ENCODE data around the gene HSPA2.
A peak's percentile ranks its signal among the peaks of the same experiment; 100 is the strongest.
"Not testable (repeated sequence)": the region's sequence is repeated elsewhere in the genome, so short reads cannot be mapped to it uniquely, and the experiment has no call there.

Gene HSPA2

DNA sequence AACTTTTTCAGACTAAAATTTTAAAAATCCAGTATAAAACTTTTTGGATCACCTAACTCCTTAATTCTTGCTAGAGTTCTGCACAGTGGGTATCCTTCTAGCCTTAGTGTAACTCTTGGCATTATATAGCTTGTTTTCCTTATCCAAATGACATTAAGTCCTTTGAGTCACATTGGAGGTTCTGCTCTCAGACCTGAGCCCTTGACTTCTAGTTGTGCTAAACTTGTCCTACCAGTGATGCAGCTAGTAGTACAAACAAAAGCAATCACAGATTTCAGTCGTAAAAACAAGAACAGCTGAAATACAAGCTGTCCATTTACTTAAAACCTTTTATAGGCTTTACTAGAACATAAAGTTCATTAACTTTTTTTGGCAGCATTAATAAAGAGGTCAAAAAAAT, 25.5 kb upstream of the HSPA2 start:
- no peak for DNase-seq (ENCODE audit: low read depth)

DNA sequence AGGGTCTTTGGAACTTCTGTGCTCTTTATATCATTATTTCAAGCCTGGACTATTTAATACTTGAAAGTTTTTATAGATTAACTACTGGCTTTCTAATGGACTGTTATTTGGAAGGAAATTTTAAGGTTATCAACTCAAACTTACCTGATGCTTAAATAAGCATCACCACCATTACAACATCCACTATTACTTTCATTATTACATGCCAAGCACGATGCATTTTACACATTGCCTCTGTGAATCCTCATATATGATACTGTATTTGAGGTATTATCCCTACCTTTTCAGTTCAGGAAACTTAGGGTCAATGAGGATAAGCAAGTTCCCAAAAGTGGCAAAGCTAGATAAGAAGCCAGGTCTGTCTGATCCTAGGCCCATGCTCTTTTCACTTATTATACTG, 23.6 kb upstream of the HSPA2 start:
- no peak for DNase-seq (ENCODE audit: low read depth)

DNA sequence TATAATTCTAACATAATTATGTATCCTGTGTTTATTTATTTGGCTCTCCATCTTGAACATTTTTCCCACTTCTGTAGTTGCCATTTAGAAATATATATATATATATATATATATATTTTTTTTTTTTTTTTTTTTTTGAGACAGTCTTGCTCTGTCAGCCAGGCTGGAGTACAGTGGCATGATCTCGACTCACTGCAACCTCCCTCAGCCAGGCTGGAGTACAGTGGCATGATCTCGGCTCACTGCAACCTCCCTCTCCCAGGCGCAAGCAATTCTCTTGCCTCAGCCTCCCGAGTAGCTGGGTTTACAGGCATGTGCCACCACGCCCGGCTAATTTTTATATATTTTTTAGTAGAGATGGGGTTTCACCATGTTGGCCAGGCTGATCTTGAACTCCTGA, 22.9 kb upstream of the HSPA2 start:
- not testable (repeated sequence) for DNase-seq (ENCODE audit: low read depth)

DNA sequence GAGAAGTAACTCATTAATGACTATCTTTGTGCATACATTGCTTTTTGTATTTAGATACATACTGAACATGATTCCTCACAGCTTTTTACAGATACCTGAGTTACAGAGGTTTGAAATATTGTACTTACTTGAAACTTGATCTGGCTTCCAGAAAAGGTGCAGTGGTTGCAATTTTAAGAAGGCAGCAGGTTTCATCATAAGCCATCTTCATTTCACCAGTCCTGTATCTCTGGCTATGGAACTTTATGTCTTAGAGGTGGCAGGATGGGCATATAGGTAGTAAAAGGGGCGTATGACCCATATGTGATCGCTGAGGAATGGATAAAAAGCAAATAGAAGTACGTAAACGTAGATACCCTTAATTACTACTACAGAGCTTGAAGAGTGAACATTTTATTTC, 22.3 kb upstream of the HSPA2 start:
- DNase-seq (ENCODE audit: low read depth): no peak

DNA sequence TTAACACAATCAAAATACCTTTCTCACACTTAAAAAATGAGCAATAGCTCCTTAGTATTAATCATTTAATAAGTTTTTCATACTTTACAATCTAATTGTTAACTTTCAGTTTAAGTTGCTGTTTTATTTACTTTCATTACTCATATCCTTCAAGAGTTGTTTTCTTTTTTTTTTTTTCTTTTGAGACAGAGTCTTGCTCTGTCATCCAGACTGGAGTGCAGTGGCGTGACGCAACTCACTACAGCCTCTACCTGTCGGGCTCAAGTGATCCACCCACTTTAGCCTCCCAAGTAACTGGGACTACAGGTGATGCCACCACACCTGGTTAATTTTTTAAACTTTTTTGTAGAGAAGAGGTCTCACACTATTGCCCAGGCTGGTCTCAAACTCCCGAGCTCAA, 19.8 kb upstream of the HSPA2 start:
- no peak for DNase-seq (ENCODE audit: low read depth)

DNA sequence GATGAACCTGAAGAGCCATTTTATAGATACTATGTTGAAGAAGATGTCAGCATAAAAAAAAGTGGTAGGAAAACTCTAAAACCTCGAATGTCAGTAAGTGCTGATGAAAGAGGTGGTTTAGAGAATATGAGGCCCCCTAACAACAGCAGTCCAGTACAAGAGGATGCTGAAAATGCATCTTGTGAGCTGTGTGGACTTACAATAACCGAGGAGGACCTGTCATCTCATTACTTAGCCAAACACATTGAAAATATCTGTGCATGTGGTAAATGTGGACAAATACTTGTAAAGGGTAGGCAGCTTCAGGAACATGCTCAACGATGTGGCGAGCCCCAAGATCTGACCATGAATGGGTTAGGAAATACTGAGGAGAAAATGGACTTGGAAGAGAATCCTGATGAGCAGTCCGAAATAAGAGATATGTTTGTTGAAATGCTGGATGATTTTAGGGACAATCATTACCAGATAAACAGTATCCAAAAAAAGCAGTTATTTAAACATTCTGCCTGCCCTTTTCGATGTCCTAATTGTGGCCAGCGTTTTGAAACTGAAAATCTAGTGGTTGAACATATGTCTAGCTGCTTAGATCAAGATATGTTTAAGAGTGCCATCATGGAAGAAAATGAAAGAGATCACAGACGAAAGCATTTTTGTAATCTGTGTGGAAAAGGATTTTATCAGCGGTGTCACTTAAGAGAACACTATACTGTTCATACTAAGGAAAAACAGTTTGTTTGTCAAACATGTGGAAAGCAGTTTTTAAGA, 17.8 kb upstream of the HSPA2 start:
- DNase-seq (ENCODE audit: low read depth): no peak

DNA sequence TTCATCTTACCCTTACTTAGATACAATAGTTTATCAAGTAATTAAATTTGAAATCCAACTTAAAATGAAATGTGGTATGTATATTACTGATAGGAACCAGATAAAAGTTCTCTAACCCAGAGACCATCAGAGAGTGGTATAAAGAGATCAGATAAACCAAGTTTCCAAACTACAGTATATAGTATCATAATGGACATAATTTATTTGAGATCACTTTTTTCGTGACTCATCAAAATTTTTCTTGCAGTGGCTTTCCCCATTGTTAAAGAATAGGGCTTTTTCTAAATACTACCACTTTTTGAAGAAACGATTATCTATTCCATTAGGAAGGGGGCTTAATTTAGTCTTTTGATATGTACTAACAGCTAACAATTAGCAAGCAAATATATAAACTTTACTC, 15.2 kb upstream of the HSPA2 start:
- no peak for DNase-seq (ENCODE audit: low read depth)

DNA sequence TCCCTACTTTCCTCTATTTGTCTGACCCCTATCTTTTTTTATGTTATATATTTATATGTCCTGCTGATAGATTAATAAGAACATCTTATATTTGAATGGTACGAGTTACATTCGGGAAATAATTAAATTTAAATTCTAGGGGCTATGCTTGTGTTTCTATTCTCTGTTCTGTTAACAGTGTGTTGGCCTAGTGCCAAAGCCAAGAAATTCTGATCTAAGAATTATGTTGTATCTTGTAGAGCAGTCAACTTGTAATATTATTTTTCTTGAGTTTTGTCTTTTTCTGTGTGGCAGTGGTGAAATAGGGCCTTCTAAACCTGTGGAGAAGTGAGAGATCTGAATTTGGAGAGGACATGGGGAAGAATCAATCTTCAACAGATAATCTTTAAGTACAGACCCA, 9.0 kb upstream of the HSPA2 start:
- no peak for DNase-seq (ENCODE audit: low read depth)

DNA sequence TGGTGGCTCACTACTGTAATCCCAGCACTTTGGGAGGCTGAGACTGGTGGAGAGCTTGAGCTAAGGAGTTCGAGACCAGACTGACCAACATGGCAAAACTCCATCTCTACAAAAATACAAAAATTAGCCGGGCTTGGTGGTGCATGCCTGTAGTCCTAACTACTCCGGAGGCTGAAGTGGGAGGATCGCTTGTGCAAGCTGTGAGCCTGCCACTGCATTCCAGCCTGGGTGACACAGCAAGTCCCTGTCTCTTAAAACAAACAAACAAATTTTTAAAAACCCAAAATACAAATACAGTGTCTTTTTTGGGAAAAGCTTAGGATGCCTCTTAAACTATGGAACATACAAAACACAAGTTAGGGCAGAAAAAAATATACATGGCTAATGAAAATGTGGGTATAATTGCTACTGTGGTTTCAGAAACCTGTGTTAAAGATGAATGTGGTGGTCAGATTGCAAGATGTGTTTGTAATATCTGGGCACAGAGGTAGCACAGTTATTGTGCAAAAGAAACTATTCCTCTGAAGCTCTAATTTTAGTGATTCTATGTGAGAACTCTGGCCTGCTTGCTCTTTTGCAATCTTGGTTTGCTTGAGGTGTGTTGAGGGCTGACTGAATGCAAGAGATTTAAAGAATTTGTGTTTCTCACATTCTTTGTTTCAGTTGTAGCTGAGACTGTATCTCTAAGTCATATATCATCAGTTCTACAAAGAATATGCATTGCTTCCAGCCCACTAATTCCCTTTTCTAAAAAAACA, 3.9 kb upstream of the HSPA2 start:
- DNase-seq (ENCODE audit: low read depth): peak; percentile 81

DNA sequence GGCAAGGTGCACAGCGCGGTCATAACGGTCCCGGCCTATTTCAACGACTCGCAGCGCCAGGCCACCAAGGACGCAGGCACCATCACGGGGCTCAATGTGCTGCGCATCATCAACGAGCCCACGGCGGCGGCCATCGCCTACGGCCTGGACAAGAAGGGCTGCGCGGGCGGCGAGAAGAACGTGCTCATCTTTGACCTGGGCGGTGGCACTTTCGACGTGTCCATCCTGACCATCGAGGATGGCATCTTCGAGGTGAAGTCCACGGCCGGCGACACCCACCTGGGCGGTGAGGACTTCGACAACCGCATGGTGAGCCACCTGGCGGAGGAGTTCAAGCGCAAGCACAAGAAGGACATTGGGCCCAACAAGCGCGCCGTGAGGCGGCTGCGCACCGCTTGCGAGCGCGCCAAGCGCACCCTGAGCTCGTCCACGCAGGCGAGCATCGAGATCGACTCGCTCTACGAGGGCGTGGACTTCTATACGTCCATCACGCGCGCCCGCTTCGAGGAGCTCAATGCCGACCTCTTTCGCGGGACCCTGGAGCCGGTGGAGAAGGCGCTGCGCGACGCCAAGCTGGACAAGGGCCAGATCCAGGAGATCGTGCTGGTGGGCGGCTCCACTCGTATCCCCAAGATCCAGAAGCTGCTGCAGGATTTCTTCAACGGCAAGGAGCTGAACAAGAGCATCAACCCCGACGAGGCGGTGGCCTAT, 875 bp downstream of the HSPA2 start:
- peak; percentile 32 for DNase-seq (ENCODE audit: low read depth)

DNA sequence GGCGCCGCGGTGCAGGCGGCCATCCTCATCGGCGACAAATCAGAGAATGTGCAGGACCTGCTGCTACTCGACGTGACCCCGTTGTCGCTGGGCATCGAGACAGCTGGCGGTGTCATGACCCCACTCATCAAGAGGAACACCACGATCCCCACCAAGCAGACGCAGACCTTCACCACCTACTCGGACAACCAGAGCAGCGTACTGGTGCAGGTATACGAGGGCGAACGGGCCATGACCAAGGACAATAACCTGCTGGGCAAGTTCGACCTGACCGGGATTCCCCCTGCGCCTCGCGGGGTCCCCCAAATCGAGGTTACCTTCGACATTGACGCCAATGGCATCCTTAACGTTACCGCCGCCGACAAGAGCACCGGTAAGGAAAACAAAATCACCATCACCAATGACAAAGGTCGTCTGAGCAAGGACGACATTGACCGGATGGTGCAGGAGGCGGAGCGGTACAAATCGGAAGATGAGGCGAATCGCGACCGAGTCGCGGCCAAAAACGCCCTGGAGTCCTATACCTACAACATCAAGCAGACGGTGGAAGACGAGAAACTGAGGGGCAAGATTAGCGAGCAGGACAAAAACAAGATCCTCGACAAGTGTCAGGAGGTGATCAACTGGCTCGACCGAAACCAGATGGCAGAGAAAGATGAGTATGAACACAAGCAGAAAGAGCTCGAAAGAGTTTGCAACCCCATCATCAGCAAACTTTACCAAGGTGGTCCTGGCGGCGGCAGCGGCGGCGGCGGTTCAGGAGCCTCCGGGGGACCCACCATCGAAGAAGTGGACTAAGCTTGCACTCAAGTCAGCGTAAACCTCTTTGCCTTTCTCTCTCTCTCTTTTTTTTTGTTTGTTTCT, 1.7 kb downstream of the HSPA2 start:
- DNase-seq (ENCODE audit: low read depth): peak; percentile 26

DNA sequence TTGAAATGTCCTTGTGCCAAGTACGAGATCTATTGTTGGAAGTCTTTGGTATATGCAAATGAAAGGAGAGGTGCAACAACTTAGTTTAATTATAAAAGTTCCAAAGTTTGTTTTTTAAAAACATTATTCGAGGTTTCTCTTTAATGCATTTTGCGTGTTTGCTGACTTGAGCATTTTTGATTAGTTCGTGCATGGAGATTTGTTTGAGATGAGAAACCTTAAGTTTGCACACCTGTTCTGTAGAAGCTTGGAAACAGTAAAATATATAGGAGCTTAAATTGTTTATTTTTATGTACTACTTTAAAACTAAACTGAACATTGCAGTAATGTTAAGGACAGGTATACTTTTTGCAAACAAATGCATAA, 2.3 kb downstream of the HSPA2 start:
- no peak for DNase-seq (ENCODE audit: low read depth)

DNA sequence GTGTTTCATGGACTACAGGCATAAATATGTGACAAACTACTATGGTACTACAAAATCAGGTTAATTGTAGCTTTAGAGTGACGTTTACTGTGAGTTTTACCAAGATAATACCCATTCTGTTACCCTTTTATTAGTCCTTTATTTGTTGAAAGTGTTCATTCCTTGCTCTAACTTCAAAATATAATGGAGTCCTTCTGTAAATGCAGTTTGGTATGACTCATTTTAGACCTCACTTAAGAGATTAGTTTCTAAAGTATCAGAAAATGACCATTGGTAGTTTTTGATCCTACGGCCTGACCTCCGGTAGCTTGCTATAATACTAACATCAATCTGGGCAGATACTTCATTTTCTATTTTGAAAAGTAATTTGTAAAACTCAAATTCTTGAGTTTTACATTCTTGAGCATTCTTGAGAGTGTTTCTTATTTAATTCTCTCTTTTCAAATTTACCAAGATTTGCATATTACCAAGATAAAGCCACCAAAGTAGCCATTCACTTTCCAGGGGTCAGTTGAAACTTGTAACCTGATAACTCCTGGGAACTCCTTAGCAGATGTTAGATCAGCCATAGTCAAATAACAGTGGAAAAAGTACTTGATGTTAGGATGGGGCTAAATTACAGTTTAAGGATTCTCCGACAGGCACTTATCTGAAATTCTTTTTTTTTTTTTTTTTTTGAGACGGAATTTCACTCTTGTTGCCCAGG, 4.2 kb downstream of the HSPA2 start:
- no peak for DNase-seq (ENCODE audit: low read depth)

DNA sequence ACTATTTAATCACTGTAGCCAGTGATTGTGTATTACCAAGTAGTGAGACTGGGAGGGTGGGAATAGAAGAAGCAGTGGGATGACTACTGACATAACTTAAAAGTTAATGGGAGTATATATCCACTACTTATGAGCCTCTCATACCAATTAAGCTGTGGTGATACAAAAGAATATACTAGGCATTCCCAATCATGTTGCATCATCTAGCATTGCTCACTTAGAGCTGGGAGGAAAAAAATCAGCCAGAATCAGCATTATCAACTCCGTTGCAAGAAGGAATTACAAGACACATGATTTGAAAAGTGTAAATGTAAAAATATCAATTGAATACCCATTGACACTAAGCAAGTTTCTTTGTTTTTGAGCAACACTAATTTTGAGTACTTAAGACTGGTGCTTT, 8.5 kb downstream of the HSPA2 start:
- DNase-seq (ENCODE audit: low read depth): peak; percentile 51

DNA sequence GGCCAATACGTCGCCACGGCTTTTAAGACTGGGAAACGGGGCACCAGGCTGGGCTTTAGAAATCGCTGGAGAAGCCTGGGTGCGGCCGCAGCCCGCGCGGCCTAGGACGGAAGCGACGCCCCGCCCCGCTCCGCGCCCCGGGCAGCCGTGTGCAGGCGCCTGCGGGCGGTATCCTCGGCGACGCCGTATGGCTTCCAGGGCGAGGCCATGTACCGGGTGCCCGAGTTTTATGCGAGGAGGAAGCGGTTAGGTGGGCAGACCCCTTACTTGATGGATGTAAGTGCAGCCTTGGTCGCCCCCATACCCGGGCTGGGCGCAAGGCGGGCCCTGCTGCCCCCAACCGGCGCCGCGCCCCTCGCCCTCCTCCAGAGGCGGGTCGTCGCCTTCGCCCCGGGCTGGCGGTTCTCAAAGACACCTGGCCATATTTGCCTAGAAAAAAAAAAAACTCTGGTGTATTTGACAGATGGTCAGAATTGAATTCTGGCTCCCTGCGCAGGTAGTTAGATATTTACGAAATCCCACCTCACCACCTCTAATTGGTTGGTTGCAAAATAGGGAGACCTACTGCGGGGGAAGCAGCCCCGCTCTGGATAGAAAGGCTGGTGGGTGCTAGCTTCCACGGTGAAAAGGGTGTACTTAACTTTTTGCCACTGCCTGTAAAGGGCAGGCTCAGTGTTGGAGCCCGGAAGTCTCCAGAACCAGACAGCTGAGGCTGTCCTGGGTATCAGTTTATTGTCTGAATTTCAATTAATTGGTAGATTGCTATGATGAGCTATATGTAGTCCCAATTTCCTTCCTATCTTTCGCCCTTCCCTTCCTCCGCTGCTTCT, 9.5 kb downstream of the HSPA2 start, which contains the start of gene PPP1R36:
Gene PPP1R36 (plus strand): TSS at position 171 of the 830 bp plus-strand sequence. CDS start 37 bp downstream, at position 208.
- DNase-seq (ENCODE audit: low read depth): peak; percentile 41

DNA sequence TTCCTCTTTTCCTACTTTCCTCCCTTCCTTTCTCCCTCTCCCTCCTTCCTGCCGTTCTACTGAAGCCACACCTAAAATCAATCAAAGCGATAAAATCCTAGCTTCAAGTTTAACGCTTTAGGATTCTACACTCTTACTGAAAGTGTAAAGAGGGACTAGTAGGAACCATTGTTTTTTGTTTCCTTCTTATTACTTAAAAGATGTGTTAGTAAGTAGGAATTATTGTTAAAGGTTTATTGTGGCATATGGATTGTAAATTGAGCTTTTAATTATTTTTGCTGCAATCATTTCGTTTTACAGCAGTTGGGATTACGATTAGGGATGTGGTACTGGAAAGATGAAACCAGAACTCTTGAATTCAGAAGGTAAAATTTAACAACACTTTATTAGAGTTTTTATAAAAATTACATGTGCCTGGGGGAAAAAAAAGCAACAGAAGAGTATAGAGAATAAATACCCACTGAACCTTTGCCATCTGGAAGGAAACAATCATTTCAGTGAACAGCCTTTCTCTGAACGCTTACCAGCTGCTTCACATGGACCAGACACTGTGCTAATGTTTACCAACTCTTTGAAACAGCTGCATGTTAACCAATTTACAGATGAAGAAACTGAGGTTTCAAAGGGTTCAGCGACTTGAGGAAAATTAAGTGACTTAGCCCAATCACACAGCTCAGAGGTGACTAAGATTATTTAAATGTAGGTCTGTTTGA, 10.2 kb downstream of the HSPA2 start:
- no peak for DNase-seq (ENCODE audit: low read depth)

DNA sequence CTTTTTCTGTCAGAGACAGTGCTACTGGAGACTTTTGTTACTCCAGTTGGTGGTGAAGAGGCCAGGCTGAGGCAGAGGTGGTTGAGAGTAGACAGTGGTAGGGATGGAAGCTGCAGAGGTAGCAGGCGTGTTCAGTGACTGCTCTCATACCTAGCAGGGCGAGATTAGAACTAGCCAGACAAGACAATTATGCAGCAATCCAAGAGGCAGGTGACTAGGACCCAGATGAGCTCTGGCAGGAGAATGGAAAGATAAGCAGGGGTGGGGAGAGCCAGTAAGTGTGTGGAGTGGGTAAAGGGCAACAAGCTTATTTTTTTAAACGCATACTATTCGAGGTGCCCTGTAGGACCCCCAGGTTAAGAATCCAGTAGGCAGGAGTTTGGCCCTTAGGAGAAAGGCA, 14.0 kb downstream of the HSPA2 start:
- DNase-seq (ENCODE audit: low read depth): no peak

DNA sequence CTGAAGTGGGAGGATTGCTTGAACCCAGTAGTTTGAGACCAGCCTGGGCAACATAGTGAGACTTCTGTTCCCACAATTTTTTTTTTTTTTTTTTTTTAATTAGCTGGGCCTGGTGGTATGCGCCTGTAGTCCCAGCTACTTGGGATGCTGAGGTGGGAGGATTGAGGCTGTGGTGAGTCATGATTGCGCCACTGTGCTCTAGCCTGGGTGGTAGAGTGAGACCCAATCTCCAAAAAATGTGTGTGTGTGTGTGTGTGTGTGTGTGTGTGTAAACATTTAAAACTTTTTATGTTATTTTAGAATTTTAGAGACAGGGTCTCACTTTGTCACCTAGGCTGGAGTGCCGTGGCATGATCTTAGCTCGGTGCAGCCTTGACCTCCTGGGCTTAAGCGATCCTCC, 16.0 kb downstream of the HSPA2 start:
- peak; percentile 95 for DNase-seq (ENCODE audit: low read depth)

DNA sequence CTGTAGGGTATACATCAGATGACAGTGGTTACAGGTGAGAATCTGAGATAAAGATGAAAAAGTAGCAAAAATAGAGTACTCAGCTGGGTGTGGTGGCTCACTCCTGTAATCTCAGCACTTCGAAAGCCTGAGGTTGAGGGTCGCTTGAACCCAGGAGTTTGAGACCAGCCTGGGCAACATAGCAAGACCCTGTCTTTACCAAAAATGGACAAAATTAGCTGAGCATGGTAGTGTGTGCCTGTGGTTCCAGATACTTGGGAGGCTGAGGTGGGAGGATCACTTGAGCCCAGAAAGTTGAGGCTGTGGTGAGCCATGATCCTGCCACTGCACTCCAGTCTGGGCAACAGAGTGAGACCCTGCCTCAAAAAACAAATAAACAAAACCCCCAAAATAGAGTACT, 17.7 kb downstream of the HSPA2 start:
- not testable (repeated sequence) for DNase-seq (ENCODE audit: low read depth)

DNA sequence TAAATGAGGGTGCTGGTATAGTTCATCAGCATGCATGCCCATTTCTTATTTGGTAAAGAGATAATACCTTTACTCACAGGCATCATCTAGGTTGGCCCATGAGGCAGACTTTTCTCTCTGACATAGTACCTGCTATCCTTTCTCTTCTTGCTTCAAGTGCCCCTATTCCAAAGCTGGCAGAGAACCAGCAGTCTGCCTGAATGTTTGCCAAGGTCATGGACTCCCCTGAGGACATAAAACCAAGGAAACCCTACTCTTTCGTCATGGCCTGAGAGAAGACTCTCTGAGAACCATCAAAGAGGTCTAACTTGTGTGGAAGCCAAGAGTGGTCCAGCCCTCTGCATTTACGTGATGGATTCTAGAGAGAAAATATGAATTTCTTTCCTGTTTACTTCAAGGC, 21.1 kb downstream of the HSPA2 start:
- no peak for DNase-seq (ENCODE audit: low read depth)

Measured in EH (cell line).